HAP-1 (cell line): Measurements from ENCODE around the gene XBP1.
"Not testable (repeated sequence)": the region's sequence is repeated elsewhere in the genome, so short reads cannot be mapped to it uniquely, and the experiment has no call there.

Experiments used
- DNase-seq, 2 experiments: peaks; one replicate each; pipeline ENCODE4 v3.0.0-alpha.2; 2016 to 2020; ENCODE audit warnings: low spot score in 2 of 2
- H3K27me3 ChIP-seq: fragments of 250-450 bp; sonication (Bioruptor Pico); 2 replicates; pipeline ENCODE4 v1.5.1; 2020; ENCODE audit warnings: low read depth, mild to moderate bottlenecking, moderate library complexity
- H3K36me3 ChIP-seq: fragments of 250-450 bp; sonication (Bioruptor Pico); replicated peaks from 2 replicates; pipeline ENCODE4 v1.5.1; 2020; ENCODE audit warnings: mild to moderate bottlenecking
- H3K4me1 ChIP-seq: fragments of 250-450 bp; sonication (Bioruptor Pico); 2 replicates; pipeline ENCODE4 v1.5.1; 2020; ENCODE audit warnings: mild to moderate bottlenecking
- H3K4me3 ChIP-seq: fragments of 250-450 bp; sonication (Bioruptor Pico); 2 replicates; pipeline ENCODE4 v1.5.1; 2020; ENCODE audit warnings: mild to moderate bottlenecking, moderate library complexity
- H3K9me3 ChIP-seq: fragments of 250-450 bp; sonication (Bioruptor Pico); 2 replicates; pipeline ENCODE4 v1.5.1; 2020; ENCODE audit warnings: mild to moderate bottlenecking, moderate library complexity
- in situ Hi-C: fragments of 300-500 bp; cut with MboI; formaldehyde crosslinking; loops from 3 replicates; pipeline ENCODE4 v1.14.3; 2020; ENCODE audit warnings: low sequenced_read_pairs, inconsistent platforms, mixed read lengths

The XBP1 gene

GRCh38 chr22:28800308-28801041 lies at the start of gene XBP1:
TSS of gene XBP1 (minus strand) at chr22:28800569.
- Histone ChIP-seq H3K36me3 (peaks cover 43% of the 10 kb centered on the region), H3K4me1 (peaks cover 28% of the 10 kb centered on the region), H3K9me3 (no peaks in the 10 kb centered on the region), H3K27me3 (no peaks in the 10 kb centered on the region), H3K4me3 (peak within 1 kb of the TSS; percentile 71)
- in situ Hi-C loops = no loop called here
- peak; percentile 90 to 93 for DNase-seq

- in situ Hi-C loops = loop anchor here (25.0 kb wide), 1 partner anchor 835 kb away; no protein-coding TSS in a partner anchor
- H3K27me3 ChIP-seq = no peaks in the 10 kb centered on the region
- DNase-seq = no peak
- no peaks in the 10 kb centered on the region for H3K4me1 ChIP-seq
- H3K9me3 ChIP-seq = no peaks in the 10 kb centered on the region; the same call in 1 of the 2 replicates
- H3K36me3 ChIP-seq = no peaks in the 10 kb centered on the region
- H3K4me3 ChIP-seq = no peak overlapping the region
Observed at GRCh38 chr22:28846994-28847393, 46.6 kb upstream of the XBP1 start.

GRCh38 chr22:28844277-28844676 lies 43.9 kb upstream of the XBP1 start:
- in situ Hi-C loops = loop anchor here (25.0 kb wide), 1 partner anchor 832 kb away; no protein-coding TSS in a partner anchor
- H3K27me3 ChIP-seq, DNase-seq, H3K4me3 ChIP-seq, H3K4me1 ChIP-seq, H3K36me3 ChIP-seq, H3K9me3 ChIP-seq: not testable (repeated sequence)

GRCh38 chr22:28843633-28844032 lies 43.3 kb upstream of the XBP1 start:
- in situ Hi-C loops = loop anchor here (25.0 kb wide), 1 partner anchor 831 kb away; no protein-coding TSS in a partner anchor
- DNase-seq = no peak
- Histone ChIP-seq H3K4me1 (no peaks in the 10 kb centered on the region), H3K36me3 (no peaks in the 10 kb centered on the region), H3K9me3 (no peaks in the 10 kb centered on the region; the same call in 1 of the 2 replicates), H3K4me3 (no peak overlapping the region), H3K27me3 (no peaks in the 10 kb centered on the region)

GRCh38 chr22:28841111-28841510 lies 40.7 kb upstream of the XBP1 start:
- Histone ChIP-seq H3K9me3 (no peaks in the 10 kb centered on the region), H3K4me3 (no peak overlapping the region), H3K36me3 (no peaks in the 10 kb centered on the region), H3K27me3 (no peaks in the 10 kb centered on the region), H3K4me1 (no peaks in the 10 kb centered on the region)
- no peak for DNase-seq
- in situ Hi-C loops = loop anchor here (25.0 kb wide), 1 partner anchor 829 kb away; no protein-coding TSS in a partner anchor

- Histone ChIP-seq H3K4me3 (no peak overlapping the region), H3K9me3 (no peaks in the 10 kb centered on the region), H3K36me3 (no peaks in the 10 kb centered on the region), H3K27me3 (no peaks in the 10 kb centered on the region), H3K4me1 (no peaks in the 10 kb centered on the region)
- no peak for DNase-seq
- in situ Hi-C loops = loop anchor here (25.0 kb wide), 1 partner anchor 827 kb away; no protein-coding TSS in a partner anchor
Observed at GRCh38 chr22:28838971-28839370, 38.6 kb upstream of the XBP1 start.

GRCh38 chr22:28837640-28838039 lies 37.3 kb upstream of the XBP1 start:
- H3K36me3 ChIP-seq = no peaks in the 10 kb centered on the region
- no peak for DNase-seq
- H3K4me3 ChIP-seq = no peak overlapping the region
- in situ Hi-C loops = loop anchor here (25.0 kb wide), 1 partner anchor 825 kb away; no protein-coding TSS in a partner anchor
- H3K27me3 ChIP-seq = no peaks in the 10 kb centered on the region
- H3K9me3 ChIP-seq = no peaks in the 10 kb centered on the region
- no peaks in the 10 kb centered on the region for H3K4me1 ChIP-seq

GRCh38 chr22:28835630-28836189 lies 35.3 kb upstream of the XBP1 start:
- no peaks in the 10 kb centered on the region for H3K4me1 ChIP-seq
- in situ Hi-C loops = loop anchor here (25.0 kb wide), 1 partner anchor 823 kb away; no protein-coding TSS in a partner anchor
- no peaks in the 10 kb centered on the region for H3K36me3 ChIP-seq
- no peak for DNase-seq
- H3K9me3 ChIP-seq = no peaks in the 10 kb centered on the region
- H3K27me3 ChIP-seq = no peaks in the 10 kb centered on the region
- H3K4me3 ChIP-seq = no peak overlapping the region

- H3K9me3 ChIP-seq = no peaks in the 10 kb centered on the region
- no peaks in the 10 kb centered on the region for H3K27me3 ChIP-seq
- H3K4me3 ChIP-seq = no peak overlapping the region
- no peak for DNase-seq
- H3K36me3 ChIP-seq = no peaks in the 10 kb centered on the region
- no peaks in the 10 kb centered on the region for H3K4me1 ChIP-seq
- in situ Hi-C loops = loop anchor here (25.0 kb wide), 1 partner anchor 821 kb away; no protein-coding TSS in a partner anchor
Observed at GRCh38 chr22:28833276-28833923, 33.0 kb upstream of the XBP1 start.

GRCh38 chr22:28832731-28833130 lies 32.4 kb upstream of the XBP1 start:
- Histone ChIP-seq H3K4me3 (no peak overlapping the region), H3K4me1 (no peaks in the 10 kb centered on the region), H3K9me3 (no peaks in the 10 kb centered on the region), H3K36me3 (no peaks in the 10 kb centered on the region), H3K27me3 (no peaks in the 10 kb centered on the region)
- no peak for DNase-seq
- in situ Hi-C loops = loop anchor here (25.0 kb wide), 1 partner anchor 820 kb away; no protein-coding TSS in a partner anchor

GRCh38 chr22:28831140-28832072 lies 31.0 kb upstream of the XBP1 start:
- Histone ChIP-seq H3K36me3 (no peaks in the 10 kb centered on the region), H3K27me3 (no peaks in the 10 kb centered on the region), H3K4me3 (no peak overlapping the region), H3K4me1 (no peaks in the 10 kb centered on the region), H3K9me3 (no peaks in the 10 kb centered on the region)
- in situ Hi-C loops = loop anchor here (25.0 kb wide), 1 partner anchor 819 kb away; no protein-coding TSS in a partner anchor
- no peak for DNase-seq

GRCh38 chr22:28830441-28830840 lies 30.1 kb upstream of the XBP1 start:
- no peaks in the 10 kb centered on the region for H3K9me3 ChIP-seq
- H3K4me1 ChIP-seq = no peaks in the 10 kb centered on the region
- no peaks in the 10 kb centered on the region for H3K27me3 ChIP-seq
- H3K4me3 ChIP-seq = no peak overlapping the region
- no peaks in the 10 kb centered on the region for H3K36me3 ChIP-seq
- in situ Hi-C loops = loop anchor here (25.0 kb wide), 1 partner anchor 818 kb away; no protein-coding TSS in a partner anchor
- no peak for DNase-seq
